Panc1 (cell line): ENCODE data around the gene TEKT2. TPM values are rescaled to one million over a fixed set of nuclear protein-coding genes. Genes with fewer than 3 reads are reported as not detected.

ENCODE experiments used
- ATAC-seq: fragments of 200-7000 bp; cut with Tn5 transposase; 2 replicates; pipeline ENCODE4 v1.9.1; 2020; ENCODE audit warnings: mild to moderate bottlenecking, moderate library complexity
- BruUV-seq: library from RNA; stranded (reverse); fragments of 400-500 nt; replicated peaks from 2 replicates; lab custom pipeline; 2021; lab: Mats Ljungman, UMichigan
- CTCF ChIA-PET: fragments of 300-600 bp; sonication (Branson Sonifier 250); formaldehyde crosslinking; loops from one replicate; lab custom pipeline; 2022; ENCODE audit warnings: antibody characterized with exemption; lab: Charles Lee
- POLR2A ChIA-PET: fragments of 300-600 bp; sonication (Branson Sonifier 250); formaldehyde crosslinking; loops from one replicate; lab custom pipeline; 2022; ENCODE audit warnings: antibody characterized with exemption; lab: Charles Lee
- DNase-seq: peaks from one replicate; pipeline ENCODE4 v3.0.0-alpha.2; 2010; ENCODE audit warnings: low read depth, low spot score
- H3K27ac ChIP-seq: 2 replicates; pipeline ENCODE4 v1.5.1; 2011; ENCODE audit warnings: mild to moderate bottlenecking, low read length, inconsistent platforms
- H3K27me3 ChIP-seq: fragments of 200-500 bp; sonication (Bioruptor generic); 2 replicates; pipeline ENCODE4 v1.6.0; 2014; ENCODE audit warnings: low read length, inconsistent platforms; ENCODE audit not compliant: control insufficient read depth, insufficient read depth
- H3K36me3 ChIP-seq: fragments of 200-500 bp; sonication (Bioruptor generic); 2 replicates; pipeline ENCODE4 v1.5.1; 2014; ENCODE audit warnings: inconsistent platforms, mild to moderate bottlenecking, low read length, moderate library complexity; ENCODE audit not compliant: control insufficient read depth, insufficient read depth
- H3K4me1 ChIP-seq: 2 replicates; pipeline ENCODE4 v1.5.1; 2011; ENCODE audit warnings: inconsistent platforms, mild to moderate bottlenecking, low read length, moderate library complexity; ENCODE audit not compliant: control insufficient read depth, insufficient read depth
- H3K4me3 ChIP-seq, 2 experiments: 2 replicates each; pipeline ENCODE4 v1.5.1; 2011 to 2012; ENCODE audit warnings: low read depth in 2 of 2, low read length in 2 of 2, mild to moderate bottlenecking in 2 of 2, inconsistent platforms in 1 of 2, moderate library complexity in 1 of 2
- H3K9me3 ChIP-seq: fragments of 200-500 bp; sonication (Bioruptor generic); 2 replicates; pipeline ENCODE4 v1.5.1; 2014; ENCODE audit warnings: low read depth, mild to moderate bottlenecking, inconsistent platforms, low read length, moderate library complexity; ENCODE audit not compliant: control insufficient read depth, insufficient read depth
- POLR2AphosphoS5 ChIP-seq: IDR thresholded peaks from 2 replicates; pipeline ENCODE4 v1.6.1; 2012; ENCODE audit warnings: mild to moderate bottlenecking, low read depth, low read length, moderate library complexity
- SIN3A ChIP-seq: IDR thresholded peaks from 2 replicates; pipeline ENCODE4 v1.6.1; 2012; ENCODE audit warnings: low read depth, mild to moderate bottlenecking, low read length, moderate library complexity, borderline replicate concordance; ENCODE audit not compliant: insufficient read depth
- TCF7L2 ChIP-seq: IDR thresholded peaks from 2 replicates; pipeline ENCODE4 v1.6.1; 2011; ENCODE audit warnings: mild to moderate bottlenecking, low read depth, low read length, inconsistent platforms
- in situ Hi-C: cut with HindIII; loops from 2 replicates; pipeline ENCODE4 v1.10.0; 2016; ENCODE audit warnings: low sequenced_read_pairs, low pct_unique_long_range_greater_than_20kb
- intact Hi-C: fragments of 100-400 bp; cut with micrococcal nuclease; formaldehyde crosslinking; loops from one replicate; pipeline ENCODE4 v1.10.0; 2022; ENCODE audit not compliant: unreplicated experiment
- total RNA-seq: library from RNA; stranded (reverse); gene quantifications from one replicate; pipeline ENCODE4 v1.2.1, GENCODE V29; 2021; ENCODE audit not compliant: unreplicated experiment
- TF ChIP-seq, protein P1 (sequence below): fragments of 450-650 bp; IDR thresholded peaks from 2 replicates; pipeline ENCODE4 v1.5.1; 2017; ENCODE audit warnings: mild to moderate bottlenecking
- TF ChIP-seq, protein P2 (sequence below), 2 experiments: IDR thresholded peaks; 2 replicates each; pipeline ENCODE4 v1.6.1; 2011 to 2012; ENCODE audit warnings: low read depth in 2 of 2, control low read depth in 1 of 2, low read length in 1 of 2, mild to moderate bottlenecking in 1 of 2, moderate library complexity in 1 of 2; ENCODE audit not compliant: insufficient read depth in 1 of 2

The TEKT2 gene
- total RNA-seq, 1 experiment from 2014 or later = 0.23 TPM

- ChIA-PET CTCF (no interaction called here), POLR2A (no interaction called here)
- no peaks in the 10 kb centered on the region for H3K9me3 ChIP-seq
- H3K27ac ChIP-seq = no peak overlapping the region
- peaks cover 13% of the 10 kb centered on the region for H3K36me3 ChIP-seq
- TF ChIP-seq, protein P1, sequence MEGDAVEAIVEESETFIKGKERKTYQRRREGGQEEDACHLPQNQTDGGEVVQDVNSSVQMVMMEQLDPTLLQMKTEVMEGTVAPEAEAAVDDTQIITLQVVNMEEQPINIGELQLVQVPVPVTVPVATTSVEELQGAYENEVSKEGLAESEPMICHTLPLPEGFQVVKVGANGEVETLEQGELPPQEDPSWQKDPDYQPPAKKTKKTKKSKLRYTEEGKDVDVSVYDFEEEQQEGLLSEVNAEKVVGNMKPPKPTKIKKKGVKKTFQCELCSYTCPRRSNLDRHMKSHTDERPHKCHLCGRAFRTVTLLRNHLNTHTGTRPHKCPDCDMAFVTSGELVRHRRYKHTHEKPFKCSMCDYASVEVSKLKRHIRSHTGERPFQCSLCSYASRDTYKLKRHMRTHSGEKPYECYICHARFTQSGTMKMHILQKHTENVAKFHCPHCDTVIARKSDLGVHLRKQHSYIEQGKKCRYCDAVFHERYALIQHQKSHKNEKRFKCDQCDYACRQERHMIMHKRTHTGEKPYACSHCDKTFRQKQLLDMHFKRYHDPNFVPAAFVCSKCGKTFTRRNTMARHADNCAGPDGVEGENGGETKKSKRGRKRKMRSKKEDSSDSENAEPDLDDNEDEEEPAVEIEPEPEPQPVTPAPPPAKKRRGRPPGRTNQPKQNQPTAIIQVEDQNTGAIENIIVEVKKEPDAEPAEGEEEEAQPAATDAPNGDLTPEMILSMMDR = no peak
- intact Hi-C loops (no loop called here), in situ Hi-C loops (no loop called here)
- ATAC-seq (no peak), DNase-seq (no peak)
- BruUV-seq = no TSS peak
- no peaks in the 10 kb centered on the region for H3K27me3 ChIP-seq
- H3K4me1 ChIP-seq = peaks cover 3% of the 10 kb centered on the region; the same call in 1 of the 2 replicates
- H3K4me3 ChIP-seq = no peak overlapping the region
Observed at GRCh38 chr1:36092798-36093185, 8.9 kb downstream of the TEKT2 start.

DNA sequence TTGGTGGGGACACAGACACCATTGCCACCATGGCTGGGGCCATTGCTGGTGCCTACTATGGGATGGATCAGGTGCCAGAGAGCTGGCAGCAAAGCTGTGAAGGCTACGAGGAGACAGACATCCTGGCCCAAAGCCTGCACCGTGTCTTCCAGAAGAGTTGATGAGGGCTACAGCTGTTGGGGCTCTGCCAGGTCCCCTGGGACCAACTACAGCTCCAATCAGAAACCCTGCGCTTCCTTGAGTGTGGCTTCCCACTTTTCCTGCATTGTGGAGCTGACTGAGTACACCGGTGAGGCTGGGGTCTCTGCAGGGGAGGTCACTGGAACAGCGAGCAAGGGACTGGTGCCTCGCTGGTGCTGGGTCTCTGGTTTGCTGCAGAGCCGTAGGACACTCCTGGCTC is 9.3 kb downstream of the TEKT2 start:
- TF ChIP-seq, protein P2, sequence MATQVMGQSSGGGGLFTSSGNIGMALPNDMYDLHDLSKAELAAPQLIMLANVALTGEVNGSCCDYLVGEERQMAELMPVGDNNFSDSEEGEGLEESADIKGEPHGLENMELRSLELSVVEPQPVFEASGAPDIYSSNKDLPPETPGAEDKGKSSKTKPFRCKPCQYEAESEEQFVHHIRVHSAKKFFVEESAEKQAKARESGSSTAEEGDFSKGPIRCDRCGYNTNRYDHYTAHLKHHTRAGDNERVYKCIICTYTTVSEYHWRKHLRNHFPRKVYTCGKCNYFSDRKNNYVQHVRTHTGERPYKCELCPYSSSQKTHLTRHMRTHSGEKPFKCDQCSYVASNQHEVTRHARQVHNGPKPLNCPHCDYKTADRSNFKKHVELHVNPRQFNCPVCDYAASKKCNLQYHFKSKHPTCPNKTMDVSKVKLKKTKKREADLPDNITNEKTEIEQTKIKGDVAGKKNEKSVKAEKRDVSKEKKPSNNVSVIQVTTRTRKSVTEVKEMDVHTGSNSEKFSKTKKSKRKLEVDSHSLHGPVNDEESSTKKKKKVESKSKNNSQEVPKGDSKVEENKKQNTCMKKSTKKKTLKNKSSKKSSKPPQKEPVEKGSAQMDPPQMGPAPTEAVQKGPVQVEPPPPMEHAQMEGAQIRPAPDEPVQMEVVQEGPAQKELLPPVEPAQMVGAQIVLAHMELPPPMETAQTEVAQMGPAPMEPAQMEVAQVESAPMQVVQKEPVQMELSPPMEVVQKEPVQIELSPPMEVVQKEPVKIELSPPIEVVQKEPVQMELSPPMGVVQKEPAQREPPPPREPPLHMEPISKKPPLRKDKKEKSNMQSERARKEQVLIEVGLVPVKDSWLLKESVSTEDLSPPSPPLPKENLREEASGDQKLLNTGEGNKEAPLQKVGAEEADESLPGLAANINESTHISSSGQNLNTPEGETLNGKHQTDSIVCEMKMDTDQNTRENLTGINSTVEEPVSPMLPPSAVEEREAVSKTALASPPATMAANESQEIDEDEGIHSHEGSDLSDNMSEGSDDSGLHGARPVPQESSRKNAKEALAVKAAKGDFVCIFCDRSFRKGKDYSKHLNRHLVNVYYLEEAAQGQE (IDR thresholded peaks at IDR 0.05; ENCODE audit: insufficient read depth in 1 of 2, low read depth in 2 of 2, low read length in 1 of 2) = no peak
- no peak for TF ChIP-seq TCF7L2
- TF ChIP-seq, protein P1 = no peak
- no peak for TF ChIP-seq POLR2AphosphoS5
- no peak for TF ChIP-seq SIN3A
- intact Hi-C loops = no loop called here
- H3K9me3 ChIP-seq = no peaks in the 10 kb centered on the region
- H3K4me3 ChIP-seq = no peak overlapping the region
- peaks cover 13% of the 10 kb centered on the region for H3K36me3 ChIP-seq
- H3K27ac ChIP-seq = no peak overlapping the region
- H3K4me1 ChIP-seq = peaks cover 3% of the 10 kb centered on the region; the same call in 1 of the 2 replicates
- no peak for ATAC-seq
- CTCF ChIA-PET = no interaction called here
- POLR2A ChIA-PET = no interaction called here
- in situ Hi-C loops = no loop called here
- BruUV-seq = no TSS peak
- DNase-seq = no peak
- H3K27me3 ChIP-seq = no peaks in the 10 kb centered on the region
